ENCODE measurements around the gene ACOT7.

ACOT7 gene

DNA sequence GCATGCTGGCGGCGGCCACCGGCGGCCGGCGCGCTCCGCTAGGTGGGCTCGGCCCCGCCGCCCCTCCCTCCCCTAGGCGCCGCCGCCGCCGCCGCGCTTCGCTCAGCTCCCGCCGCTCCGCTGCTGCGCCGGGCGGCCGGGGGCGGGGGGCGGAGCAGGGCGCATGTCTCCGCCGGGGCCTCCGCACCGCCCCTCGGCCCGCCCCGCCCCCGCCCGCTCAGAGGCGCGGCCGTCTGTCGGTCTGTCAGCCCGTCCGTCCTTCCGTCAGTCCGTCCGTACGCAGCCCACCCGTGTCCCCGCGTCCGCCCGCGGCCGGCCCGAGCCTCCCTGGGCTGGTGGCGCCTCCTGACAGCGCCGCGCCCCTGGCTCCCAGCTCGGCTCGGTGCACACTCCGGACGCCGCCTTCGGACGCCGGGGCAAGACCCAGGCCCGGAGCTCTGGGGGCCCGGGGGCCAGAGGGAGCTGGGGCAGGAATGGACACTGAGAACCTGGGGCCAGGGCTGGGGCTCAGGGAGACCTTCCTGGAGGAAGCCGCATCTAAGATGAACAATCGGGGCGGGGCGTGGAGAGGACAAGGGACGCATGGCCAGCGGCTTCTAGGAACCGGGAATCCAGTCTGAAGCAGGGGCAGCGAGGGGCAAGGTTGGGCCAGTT is 132.5 kb downstream of the ACOT7 start, which contains the start of gene GPR153:
Gene GPR153, minus strand, starts transcription at position 138 of the 654 bp plus-strand sequence. CDS start 6,193 bp downstream, outside the sequence.
- TF ChIP-seq EZH2phosphoT487 (conservative IDR thresholded peaks at IDR 0.05; ENCODE audit: low read length) = no peak
- TF ChIP-seq, protein P1, sequence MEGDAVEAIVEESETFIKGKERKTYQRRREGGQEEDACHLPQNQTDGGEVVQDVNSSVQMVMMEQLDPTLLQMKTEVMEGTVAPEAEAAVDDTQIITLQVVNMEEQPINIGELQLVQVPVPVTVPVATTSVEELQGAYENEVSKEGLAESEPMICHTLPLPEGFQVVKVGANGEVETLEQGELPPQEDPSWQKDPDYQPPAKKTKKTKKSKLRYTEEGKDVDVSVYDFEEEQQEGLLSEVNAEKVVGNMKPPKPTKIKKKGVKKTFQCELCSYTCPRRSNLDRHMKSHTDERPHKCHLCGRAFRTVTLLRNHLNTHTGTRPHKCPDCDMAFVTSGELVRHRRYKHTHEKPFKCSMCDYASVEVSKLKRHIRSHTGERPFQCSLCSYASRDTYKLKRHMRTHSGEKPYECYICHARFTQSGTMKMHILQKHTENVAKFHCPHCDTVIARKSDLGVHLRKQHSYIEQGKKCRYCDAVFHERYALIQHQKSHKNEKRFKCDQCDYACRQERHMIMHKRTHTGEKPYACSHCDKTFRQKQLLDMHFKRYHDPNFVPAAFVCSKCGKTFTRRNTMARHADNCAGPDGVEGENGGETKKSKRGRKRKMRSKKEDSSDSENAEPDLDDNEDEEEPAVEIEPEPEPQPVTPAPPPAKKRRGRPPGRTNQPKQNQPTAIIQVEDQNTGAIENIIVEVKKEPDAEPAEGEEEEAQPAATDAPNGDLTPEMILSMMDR (IDR thresholded peaks at IDR 0.05; ENCODE audit: insufficient read depth, low read length, poor library complexity, severe bottlenecking) = no peak
- no peaks in the 10 kb centered on the region for H3K9me2 ChIP-seq (replicated peaks; ENCODE audit: insufficient read depth, low read length)
- peak within 1 kb of the TSS; percentile 64 for H3K4me2 ChIP-seq (ENCODE audit: low read depth, low read length, poor library complexity, severe bottlenecking)
- H2AFZ ChIP-seq (ENCODE audit: low read depth, low read length, severe bottlenecking) = peak within 1 kb of the TSS; percentile 74
- no peaks in the 10 kb centered on the region for H3K9me3 ChIP-seq (ENCODE audit: insufficient read depth, low read length)
- no peaks in the 10 kb centered on the region for H4K20me1 ChIP-seq (ENCODE audit: low read depth, low read length)
- no peaks in the 10 kb centered on the region for H3F3A ChIP-seq (ENCODE audit: insufficient read depth)
- H3K9ac ChIP-seq (ENCODE audit: low read length) = peak within 1 kb of the TSS; percentile 51
- H3K79me2 ChIP-seq (ENCODE audit: insufficient read depth, low read length) = no peaks in the 10 kb centered on the region
- H3K27ac ChIP-seq (ENCODE audit: low read depth, low read length) = no peak within 1 kb of the TSS
- H3K27me3 ChIP-seq (ENCODE audit: low read length) = no peaks in the 10 kb centered on the region
- peak within 1 kb of the TSS; percentile 67 for H3K4me3 ChIP-seq (ENCODE audit: insufficient read depth, low read length, poor library complexity, severe bottlenecking)
- H3K36me3 ChIP-seq (ENCODE audit: low read length) = no peaks in the 10 kb centered on the region

DNA sequence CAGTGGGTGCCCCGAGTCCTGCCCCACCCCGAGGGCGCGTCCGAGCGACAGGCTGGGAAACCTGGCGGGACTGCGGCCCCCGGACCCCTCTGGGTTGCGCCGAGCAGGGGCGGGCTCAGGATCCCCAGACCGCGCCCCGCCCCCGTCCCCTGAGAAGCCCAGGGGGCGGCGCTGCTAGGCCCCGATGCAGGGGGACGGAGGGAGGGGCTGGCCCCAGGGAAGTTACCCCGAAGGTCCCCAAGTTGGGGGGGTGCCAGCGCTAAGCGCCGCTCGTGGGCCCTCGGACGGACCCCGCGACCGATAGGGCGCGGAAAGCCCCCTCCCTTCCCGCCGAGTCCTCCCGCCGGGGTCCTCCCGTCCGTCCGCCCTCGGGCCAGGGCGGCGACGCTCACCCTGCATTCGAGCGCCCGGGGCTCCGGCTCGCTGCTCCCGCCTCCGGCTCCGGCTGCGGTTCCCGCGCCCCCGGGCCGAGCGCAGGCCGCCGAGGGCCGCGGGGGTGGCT is 133.1 kb downstream of the ACOT7 start:
- Histone ChIP-seq H3K27ac (ENCODE audit: low read depth, low read length) (no peak overlapping the region), H3K9ac (ENCODE audit: low read length) (peak overlapping the region; percentile 51), H2AFZ (ENCODE audit: low read depth, low read length, severe bottlenecking) (peak overlapping the region; percentile 74)

DNA sequence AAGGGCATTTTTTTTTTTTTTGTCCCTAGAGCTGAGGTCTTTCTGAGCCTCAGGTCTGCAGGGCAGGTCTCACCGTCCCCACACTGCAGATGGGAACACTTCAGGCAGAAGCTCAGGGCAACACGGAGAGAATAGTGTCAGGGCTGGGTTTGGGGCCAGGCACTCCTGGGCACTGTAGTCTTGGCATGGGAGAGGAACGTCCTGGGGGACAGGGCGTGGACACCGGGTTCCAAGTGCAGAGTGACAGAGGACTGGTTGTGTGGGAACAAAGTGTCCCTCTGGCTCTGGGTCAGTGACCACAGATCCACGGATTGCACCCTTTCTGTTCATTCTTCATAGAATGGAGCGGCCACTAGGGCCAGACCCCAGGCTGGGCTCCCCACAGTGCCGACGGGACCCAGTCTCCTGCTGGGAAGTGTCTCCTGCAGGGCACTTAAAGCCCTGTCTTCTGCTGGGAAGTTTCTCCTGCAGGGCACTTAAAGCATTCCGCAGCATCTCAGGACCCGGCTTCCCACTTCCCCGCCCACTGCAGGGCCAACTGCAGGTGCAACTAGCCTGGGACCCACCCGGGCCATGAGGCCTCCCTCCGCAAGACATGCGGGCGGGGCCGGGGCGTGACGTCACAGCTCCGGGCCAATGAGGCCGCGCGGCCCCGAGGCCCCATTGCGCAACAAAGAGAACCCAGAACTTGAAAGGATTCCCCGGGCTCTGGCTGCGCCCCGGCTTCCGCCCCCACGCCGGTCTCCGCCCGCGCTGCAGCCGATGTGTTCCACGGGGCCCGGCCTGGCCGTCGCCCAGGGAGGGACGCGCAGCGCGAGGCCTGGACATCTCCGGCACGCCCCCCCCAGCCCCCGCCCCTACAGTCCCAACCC is 133.8 kb downstream of the ACOT7 start:
- Histone ChIP-seq H3K79me2 (ENCODE audit: insufficient read depth, low read length) (no peaks in the 10 kb centered on the region), H3K9ac (ENCODE audit: low read length) (peak overlapping the region; percentile 51; the same call in 1 of the 2 replicates), H3F3A (ENCODE audit: insufficient read depth) (no peaks in the 10 kb centered on the region), H3K9me3 (ENCODE audit: insufficient read depth, low read length) (no peaks in the 10 kb centered on the region), H4K20me1 (ENCODE audit: low read depth, low read length) (no peaks in the 10 kb centered on the region), H2AFZ (ENCODE audit: low read depth, low read length, severe bottlenecking) (peak overlapping the region; percentile 74), H3K4me3 (ENCODE audit: insufficient read depth, low read length, poor library complexity, severe bottlenecking) (peak overlapping the region; percentile 67), H3K27me3 (ENCODE audit: low read length) (no peaks in the 10 kb centered on the region), H3K9me2 (replicated peaks; ENCODE audit: insufficient read depth, low read length) (no peaks in the 10 kb centered on the region), H3K4me2 (ENCODE audit: low read depth, low read length, poor library complexity, severe bottlenecking) (peak overlapping the region; percentile 64), H3K36me3 (ENCODE audit: low read length) (no peaks in the 10 kb centered on the region), H3K27ac (ENCODE audit: low read depth, low read length) (no peak overlapping the region)
- TF ChIP-seq, protein P1 (IDR thresholded peaks at IDR 0.05; ENCODE audit: insufficient read depth, low read length, poor library complexity, severe bottlenecking) = no peak
- TF ChIP-seq EZH2phosphoT487 (conservative IDR thresholded peaks at IDR 0.05; ENCODE audit: low read length) = no peak

More for the DNA sequence above, 133.1 kb downstream of the ACOT7 start:
- Histone ChIP-seq H4K20me1 (ENCODE audit: low read depth, low read length) (no peaks in the 10 kb centered on the region), H3K36me3 (ENCODE audit: low read length) (no peaks in the 10 kb centered on the region), H3K4me2 (ENCODE audit: low read depth, low read length, poor library complexity, severe bottlenecking) (peak overlapping the region; percentile 64), H3K27me3 (ENCODE audit: low read length) (no peaks in the 10 kb centered on the region), H3K79me2 (ENCODE audit: insufficient read depth, low read length) (no peaks in the 10 kb centered on the region), H3K4me3 (ENCODE audit: insufficient read depth, low read length, poor library complexity, severe bottlenecking) (peak overlapping the region; percentile 67), H3F3A (ENCODE audit: insufficient read depth) (no peaks in the 10 kb centered on the region), H3K9me3 (ENCODE audit: insufficient read depth, low read length) (no peaks in the 10 kb centered on the region), H3K9me2 (replicated peaks; ENCODE audit: insufficient read depth, low read length) (no peaks in the 10 kb centered on the region)
- TF ChIP-seq EZH2phosphoT487 (conservative IDR thresholded peaks at IDR 0.05; ENCODE audit: low read length) = no peak
- TF ChIP-seq, protein P1 (IDR thresholded peaks at IDR 0.05; ENCODE audit: insufficient read depth, low read length, poor library complexity, severe bottlenecking) = no peak

Measured in SU-DHL-6 (cell line).